ENCODE measurements around the gene ECSIT. TPM values are rescaled to one million over a fixed set of nuclear protein-coding genes. Genes with fewer than 3 reads are reported as not detected.

Gene ECSIT
- total RNA-seq, 6 experiments from 2014 or later, result 25.0 to 45.5 (median 37.7) TPM

DNA sequence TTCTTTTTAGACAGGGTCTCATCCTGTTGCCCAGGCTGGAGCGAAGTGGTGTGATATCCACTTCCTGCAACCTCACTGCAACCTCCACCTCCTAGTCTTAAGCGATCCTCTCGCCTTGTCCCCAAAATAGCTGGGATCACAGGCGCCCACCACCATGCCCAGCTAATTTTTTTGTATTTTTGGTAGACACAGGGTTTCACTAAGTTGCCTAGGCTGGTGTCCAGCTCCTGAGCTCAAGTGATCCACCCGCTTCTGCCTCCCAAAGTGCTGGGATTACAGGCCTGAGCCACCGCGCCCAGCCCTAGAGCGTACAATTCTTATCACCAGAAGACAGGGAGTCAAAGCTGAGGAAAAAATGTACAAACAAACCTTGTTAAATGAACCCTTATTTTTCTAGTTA is 34.6 kb upstream of the ECSIT start:
- ATAC-seq (no peak), DNase-seq (no peak)
- Histone ChIP-seq H3K4me3 (no peak overlapping the region), H3K4me1 (peaks cover 0 to 11% (median 4%) of the 10 kb centered on the region in 4 donors), H3K27me3 (no peaks in the 10 kb centered on the region), H3K36me3 (no peaks in the 10 kb centered on the region), H3K9me3 (no peaks in the 10 kb centered on the region), H3K27ac (no peak overlapping the region)
- TF ChIP-seq, protein P1, sequence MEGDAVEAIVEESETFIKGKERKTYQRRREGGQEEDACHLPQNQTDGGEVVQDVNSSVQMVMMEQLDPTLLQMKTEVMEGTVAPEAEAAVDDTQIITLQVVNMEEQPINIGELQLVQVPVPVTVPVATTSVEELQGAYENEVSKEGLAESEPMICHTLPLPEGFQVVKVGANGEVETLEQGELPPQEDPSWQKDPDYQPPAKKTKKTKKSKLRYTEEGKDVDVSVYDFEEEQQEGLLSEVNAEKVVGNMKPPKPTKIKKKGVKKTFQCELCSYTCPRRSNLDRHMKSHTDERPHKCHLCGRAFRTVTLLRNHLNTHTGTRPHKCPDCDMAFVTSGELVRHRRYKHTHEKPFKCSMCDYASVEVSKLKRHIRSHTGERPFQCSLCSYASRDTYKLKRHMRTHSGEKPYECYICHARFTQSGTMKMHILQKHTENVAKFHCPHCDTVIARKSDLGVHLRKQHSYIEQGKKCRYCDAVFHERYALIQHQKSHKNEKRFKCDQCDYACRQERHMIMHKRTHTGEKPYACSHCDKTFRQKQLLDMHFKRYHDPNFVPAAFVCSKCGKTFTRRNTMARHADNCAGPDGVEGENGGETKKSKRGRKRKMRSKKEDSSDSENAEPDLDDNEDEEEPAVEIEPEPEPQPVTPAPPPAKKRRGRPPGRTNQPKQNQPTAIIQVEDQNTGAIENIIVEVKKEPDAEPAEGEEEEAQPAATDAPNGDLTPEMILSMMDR (IDR thresholded peaks at IDR 0.05), result no peak
- no peak for TF ChIP-seq POLR2A (IDR thresholded peaks at IDR 0.05)
- intact Hi-C loops (cut with DNase I), result no loop called here
- whole genome bisulfite sequencing (ENCODE audit: insufficient coverage, low coverage, low lambda C conversion rate, missing lambda C conversion rate), result 76% methylated on average over 5 of the region's 8 CpGs

DNA sequence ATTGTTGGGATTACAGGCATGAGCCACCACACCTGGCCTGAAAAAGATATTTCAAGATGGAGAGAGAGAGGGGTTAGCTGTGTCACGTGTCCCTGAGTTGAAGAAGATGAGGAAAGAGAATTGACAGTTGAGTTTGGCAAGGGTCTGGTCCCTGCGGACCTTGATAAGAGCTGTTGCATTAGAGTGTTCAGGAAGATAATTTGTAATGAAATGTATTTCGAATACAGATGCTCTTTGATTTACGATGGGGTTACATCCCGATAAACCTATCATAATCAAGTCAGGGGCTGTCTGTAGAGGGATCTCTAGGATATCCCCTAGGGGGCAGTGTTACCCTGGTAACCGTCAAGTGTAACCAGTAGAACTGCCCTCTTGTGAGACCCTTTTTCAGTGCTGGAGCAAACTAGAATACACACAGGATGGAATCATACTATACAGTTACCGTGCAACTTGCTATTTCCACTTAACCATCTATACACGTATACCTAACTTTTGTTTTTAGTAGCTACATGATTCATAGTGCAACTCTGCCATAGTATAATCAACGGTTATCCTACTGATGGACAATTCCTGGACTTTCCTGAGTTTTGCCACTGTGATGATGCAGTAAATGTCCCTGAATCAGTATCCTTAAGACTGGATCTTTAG is 31.6 kb upstream of the ECSIT start:
- intact Hi-C loops (cut with DNase I), result no loop called here
- DNase-seq, result no peak
- Histone ChIP-seq H3K27me3 (no peaks in the 10 kb centered on the region), H3K9me3 (no peaks in the 10 kb centered on the region), H3K36me3 (no peaks in the 10 kb centered on the region), H3K27ac (no peak overlapping the region), H3K4me1 (peaks cover 0 to 16% (median 6%) of the 10 kb centered on the region in 4 donors), H3K4me3 (no peak overlapping the region)
- TF ChIP-seq POLR2A (IDR thresholded peaks at IDR 0.05), result no peak
- TF ChIP-seq, protein P1 (IDR thresholded peaks at IDR 0.05), result peak; percentile 65 to 74 (median 70)
- ATAC-seq, result peak; percentile 45 to 57 (median 52)
- WGBS (ENCODE audit: insufficient coverage, low coverage, low lambda C conversion rate, missing lambda C conversion rate), result 19% methylated on average over 9 of the region's 9 CpGs

DNA sequence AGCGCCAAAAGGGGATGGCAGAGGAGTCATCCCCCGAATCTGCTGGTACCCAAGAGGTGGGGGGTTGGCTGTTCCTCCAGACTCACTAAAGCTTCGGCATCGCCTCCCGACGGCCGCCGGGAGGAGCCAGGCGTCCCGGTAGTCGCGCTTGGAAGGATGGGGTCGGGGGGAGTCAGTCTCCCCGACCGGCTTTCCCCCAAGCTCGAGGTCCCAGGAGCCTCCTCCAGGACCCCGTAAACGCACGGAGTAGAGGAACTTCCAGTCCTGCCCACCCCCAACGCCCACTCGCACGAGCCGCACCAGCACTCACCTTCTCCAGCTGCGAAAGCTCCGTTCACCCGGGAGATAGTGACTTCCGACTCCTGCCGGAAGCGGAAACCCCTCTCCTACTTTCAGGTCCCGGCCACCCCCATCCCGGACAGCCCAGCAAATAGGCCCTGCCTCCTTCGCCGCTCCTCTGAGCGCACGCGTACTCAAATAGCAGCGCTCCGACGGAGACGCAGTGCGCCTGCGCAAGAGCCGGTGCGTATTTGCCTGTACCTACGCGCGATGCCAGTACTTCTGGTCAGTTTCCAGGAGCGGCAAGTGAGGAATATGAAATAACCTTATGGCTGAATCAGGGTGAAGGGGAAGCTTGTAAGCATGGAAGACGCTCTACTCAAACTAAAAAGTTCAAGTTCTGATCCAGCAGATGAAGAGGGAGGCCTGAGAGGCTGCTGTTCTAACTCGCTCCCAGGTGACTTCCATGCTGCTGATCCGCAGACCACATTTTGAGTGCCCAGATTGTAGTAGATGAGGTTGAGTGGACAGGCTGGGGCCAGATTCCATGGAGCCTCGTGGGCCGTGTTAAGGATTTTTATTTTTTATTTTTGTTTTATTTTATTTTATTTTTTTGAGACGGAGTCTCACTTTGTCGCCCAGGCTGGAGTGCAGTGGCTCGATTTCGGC is 30.2 kb upstream of the ECSIT start, which contains the start of gene ELOF1:
ELOF1 (minus strand) TSS at position 350 of the 948 bp plus-strand sequence. CDS start 4,883 bp downstream, outside the sequence.
- Histone ChIP-seq H3K4me1 (peaks cover 0 to 16% (median 6%) of the 10 kb centered on the region in 4 donors), H3K27ac (peak within 1 kb of the TSS; percentile 47 to 60 (median 58)), H3K36me3 (peaks cover 0 to 4% (median 2%) of the 10 kb centered on the region in 4 donors), H3K27me3 (no peaks in the 10 kb centered on the region), H3K9me3 (no peaks in the 10 kb centered on the region), H3K4me3 (peak within 1 kb of the TSS; percentile 82 to 90 (median 87))
- TF ChIP-seq POLR2A (IDR thresholded peaks at IDR 0.05), result peak; percentile 82
- TF ChIP-seq, protein P1 (IDR thresholded peaks at IDR 0.05), result peak in 1 of 4 donors; percentile 7
- intact Hi-C loops (cut with DNase I), result no loop called here
- DNase-seq, result peak; percentile 99
- peak; percentile 98 for ATAC-seq
- 2% methylated on average over 46 of the region's 57 CpGs for WGBS (ENCODE audit: insufficient coverage, low coverage, low lambda C conversion rate, missing lambda C conversion rate)

DNA sequence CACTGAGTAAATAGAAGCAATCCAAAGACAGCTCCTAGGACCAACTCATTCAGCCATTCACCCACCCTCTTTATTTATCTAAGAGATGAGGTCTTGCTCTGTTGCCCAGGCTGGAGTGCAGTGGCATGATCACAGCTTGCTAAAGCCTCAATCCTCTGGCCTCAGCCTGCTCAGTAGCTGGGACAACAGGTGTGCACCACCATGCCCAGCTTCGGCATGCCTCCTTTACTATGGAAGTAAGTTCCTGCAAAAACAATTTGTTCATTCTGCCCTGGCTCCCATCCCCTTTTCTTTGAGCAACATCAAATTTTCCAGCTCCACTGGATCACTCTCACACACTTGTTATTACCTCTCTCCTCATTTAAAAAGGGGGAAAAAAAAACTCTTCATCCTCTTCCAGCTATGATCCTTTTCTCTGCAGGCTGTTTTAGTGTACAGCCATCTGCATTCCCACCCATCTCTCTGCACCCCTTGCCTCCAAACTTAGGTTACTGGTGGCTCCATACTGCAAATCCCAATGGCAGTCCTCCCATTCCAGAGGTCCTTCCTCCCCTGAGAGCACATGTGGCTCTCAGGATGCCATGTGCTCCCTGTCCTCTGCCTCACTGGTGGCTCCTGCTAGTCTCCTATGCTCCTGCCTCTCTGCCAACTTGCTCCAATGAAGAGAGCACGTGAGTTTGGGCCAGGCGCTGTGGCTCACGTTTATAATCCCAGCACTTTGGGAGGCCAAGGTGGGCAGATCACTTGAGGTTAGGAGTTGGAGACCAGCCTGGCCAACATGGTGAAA is 27.9 kb upstream of the ECSIT start:
- no peak overlapping the region for H3K4me3 ChIP-seq
- no peak for TF ChIP-seq POLR2A (IDR thresholded peaks at IDR 0.05)
- TF ChIP-seq, protein P1 (IDR thresholded peaks at IDR 0.05), result no peak
- H3K27me3 ChIP-seq, result no peaks in the 10 kb centered on the region
- peaks cover 0 to 9% (median 5%) of the 10 kb centered on the region in 4 donors for H3K36me3 ChIP-seq
- DNase-seq, result no peak
- H3K27ac ChIP-seq, result no peak overlapping the region
- intact Hi-C loops (cut with DNase I), result no loop called here
- no peak for ATAC-seq
- no peaks in the 10 kb centered on the region for H3K9me3 ChIP-seq
- H3K4me1 ChIP-seq, result peaks cover 0 to 16% (median 6%) of the 10 kb centered on the region in 4 donors
- 81% methylated on average over 3 of the region's 4 CpGs for WGBS (ENCODE audit: insufficient coverage, low coverage, low lambda C conversion rate, missing lambda C conversion rate)
